GOT3 (cell line): Measurements from ENCODE around the gene TMEM165.

ENCODE experiments used
- DNase-seq: peaks from one replicate; lab custom pipeline; 2025; ENCODE audit warnings: mixed read lengths; lab: John Stamatoyannopoulos, UW

TMEM165 gene

GRCh38 chr4:55367084-55367722 lies 28.6 kb upstream of the TMEM165 start:
- no peak for DNase-seq

GRCh38 chr4:55369968-55370367 lies 25.8 kb upstream of the TMEM165 start:
- DNase-seq: no peak

DNA sequence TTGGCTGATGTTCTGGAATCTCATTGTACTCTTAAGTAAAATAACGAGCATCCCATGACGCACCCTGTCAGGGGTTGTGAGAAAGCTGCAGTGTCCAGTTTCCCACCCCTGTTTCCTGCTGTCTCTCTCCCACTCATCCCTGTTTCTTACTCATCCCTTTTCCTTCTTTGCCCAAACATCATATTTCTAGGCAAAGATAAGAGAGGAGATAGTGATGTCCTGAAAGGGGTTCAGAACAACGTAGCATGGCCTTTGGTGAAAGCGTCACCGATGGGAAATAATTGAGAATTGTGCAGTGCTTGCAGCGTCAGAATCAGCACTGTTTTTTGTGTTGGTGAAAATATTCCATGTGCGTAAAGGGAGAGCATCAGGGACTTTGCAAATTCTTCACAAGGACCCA lies 23.5 kb upstream of the TMEM165 start:
- DNase-seq: no peak

DNA sequence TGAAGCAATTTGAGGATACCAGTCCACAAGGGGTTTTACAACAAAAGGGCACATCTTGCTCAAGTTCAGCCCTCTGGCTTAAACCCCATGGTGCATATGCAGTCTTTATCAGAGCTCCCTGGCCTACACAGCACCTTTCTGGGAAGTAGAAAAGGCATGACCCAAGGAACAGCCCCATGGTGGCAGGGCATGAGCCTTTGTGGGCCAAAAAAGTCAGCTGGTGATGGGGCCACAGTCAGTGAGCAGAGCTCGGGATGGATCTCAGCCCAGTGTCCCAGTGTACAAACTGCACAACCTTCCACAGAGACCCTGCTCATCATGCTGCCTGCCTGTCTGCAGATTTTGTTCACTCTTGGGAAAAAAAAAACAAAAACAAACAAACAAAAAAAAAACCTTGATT lies 22.3 kb upstream of the TMEM165 start:
- DNase-seq: no peak

- DNase-seq: no peak
These were observed 19.1 kb upstream of the TMEM165 start for GRCh38 chr4:55376698-55377097.

DNA sequence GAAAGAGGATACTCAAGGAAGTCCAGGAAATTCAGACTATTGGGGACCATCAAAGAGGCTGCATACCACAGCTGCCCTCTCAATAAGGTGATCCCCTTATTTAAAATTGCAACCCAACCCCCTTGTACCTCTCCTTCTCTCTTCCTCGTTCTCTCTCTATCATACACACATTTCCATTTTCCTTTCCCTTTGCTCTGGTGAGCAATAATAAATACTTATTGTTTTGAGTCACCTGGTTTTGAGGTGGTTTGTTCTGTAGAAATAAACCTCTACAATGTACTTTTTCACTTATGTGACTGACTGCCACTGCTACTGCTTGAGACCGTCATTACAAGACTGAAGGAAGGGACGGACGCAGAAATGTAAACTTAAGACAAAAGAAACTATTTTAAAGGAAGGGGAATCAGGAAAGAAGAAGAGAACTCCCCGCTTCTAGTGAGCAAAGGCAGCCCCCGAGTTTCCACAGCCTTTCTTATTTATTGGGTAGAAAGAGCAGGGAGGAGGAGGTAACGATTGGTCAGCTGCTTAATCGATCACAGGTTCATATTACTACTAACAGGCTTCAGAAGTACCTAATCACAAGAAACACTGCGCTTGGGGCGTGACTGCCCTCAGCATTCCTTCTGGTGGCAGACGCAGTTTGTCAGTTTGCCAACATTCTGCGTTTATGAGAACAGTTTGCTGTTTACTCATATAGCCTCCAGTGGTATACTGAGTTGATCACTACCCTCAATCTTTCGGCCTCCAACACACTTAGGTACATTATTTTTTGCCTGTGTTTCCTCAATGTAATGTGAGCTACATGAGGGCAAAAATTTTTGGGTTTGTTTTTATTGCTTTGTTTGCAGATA lies 16.9 kb upstream of the TMEM165 start:
- DNase-seq: no peak

GRCh38 chr4:55380576-55380975 lies 15.2 kb upstream of the TMEM165 start:
- DNase-seq: no peak

DNA sequence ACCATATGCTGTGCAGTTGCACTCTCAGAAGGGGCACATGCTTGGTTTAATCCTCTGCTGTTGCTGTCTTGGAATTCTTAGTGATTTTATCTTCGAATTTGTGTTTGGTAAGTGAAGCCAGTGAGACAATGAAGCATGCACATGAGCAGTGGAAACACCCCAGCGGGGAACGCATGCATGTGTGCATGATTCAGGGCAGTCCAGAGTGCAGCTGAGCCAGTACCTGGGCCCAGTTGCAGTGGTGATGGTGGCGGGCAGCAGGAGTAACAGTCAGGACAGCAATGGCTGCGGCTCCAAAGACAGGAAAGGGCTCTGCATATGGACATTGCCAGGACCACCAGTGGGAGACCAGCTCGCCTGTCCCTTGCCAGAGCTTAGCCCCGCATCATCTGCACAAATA lies 14.3 kb upstream of the TMEM165 start:
- no peak for DNase-seq

DNA sequence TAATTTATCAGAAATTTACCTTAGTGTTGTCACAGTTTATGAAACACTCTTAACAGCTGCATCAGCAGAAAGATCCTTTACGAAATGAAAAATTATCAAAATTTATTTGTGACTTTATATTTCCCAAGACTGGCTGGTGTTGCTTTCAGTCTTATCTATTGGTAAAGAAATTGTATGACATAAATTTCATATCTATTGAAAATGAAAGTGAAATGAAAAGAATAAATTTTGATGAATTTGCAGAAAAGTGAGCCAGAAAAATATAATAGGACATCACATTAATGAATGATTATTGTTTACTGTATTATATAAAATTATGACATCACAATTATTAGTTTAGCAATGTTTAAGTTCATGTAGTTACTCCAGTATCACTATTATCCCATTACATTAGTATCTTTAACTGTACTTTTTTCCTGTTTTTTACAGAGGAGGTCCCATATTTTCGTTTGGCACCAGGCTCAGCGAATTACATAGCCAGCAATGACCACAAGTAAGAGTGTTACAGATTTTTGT lies 13.2 kb upstream of the TMEM165 start:
- no peak for DNase-seq

- DNase-seq: no peak
These were observed 10.5 kb upstream of the TMEM165 start for GRCh38 chr4:55385201-55385649.

DNA sequence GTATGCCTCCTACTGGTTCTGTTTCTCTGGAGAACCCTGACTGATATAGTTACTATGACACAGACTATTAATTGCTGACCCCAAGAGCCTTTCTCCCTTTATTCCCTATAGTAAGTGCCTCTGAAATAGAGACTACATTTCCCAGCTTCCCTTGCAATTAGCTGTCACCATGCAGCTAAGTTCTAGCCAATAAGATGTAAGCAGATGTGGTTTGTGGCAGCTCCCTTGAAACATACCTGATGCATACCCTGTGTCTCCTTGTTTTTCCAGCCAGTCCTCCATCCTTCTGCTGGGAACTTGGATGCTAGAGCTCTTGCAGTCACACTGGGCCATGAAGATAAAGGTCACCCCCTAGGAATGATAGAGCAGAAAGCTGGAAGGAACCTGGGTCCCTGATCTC lies 9.7 kb upstream of the TMEM165 start:
- no peak for DNase-seq

DNA sequence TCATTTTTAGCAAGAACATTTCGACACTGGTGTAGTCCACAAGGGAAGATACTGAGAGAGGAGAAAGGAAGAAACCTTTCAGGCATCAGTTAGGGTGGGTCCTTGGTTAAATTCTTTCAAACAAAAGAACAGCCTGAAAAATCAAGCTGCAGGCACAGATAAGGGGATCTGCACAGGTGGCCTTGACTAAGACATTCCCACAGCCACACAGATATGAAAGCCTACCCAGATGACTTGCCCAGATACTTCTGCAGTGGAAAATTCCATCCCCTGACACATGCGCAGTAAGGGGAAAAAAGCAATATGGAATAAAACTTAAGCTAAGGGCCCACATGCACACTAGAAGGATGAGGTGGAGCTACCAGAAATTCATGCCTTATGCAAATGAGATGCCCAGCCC lies 8.9 kb upstream of the TMEM165 start:
- no peak for DNase-seq

DNA sequence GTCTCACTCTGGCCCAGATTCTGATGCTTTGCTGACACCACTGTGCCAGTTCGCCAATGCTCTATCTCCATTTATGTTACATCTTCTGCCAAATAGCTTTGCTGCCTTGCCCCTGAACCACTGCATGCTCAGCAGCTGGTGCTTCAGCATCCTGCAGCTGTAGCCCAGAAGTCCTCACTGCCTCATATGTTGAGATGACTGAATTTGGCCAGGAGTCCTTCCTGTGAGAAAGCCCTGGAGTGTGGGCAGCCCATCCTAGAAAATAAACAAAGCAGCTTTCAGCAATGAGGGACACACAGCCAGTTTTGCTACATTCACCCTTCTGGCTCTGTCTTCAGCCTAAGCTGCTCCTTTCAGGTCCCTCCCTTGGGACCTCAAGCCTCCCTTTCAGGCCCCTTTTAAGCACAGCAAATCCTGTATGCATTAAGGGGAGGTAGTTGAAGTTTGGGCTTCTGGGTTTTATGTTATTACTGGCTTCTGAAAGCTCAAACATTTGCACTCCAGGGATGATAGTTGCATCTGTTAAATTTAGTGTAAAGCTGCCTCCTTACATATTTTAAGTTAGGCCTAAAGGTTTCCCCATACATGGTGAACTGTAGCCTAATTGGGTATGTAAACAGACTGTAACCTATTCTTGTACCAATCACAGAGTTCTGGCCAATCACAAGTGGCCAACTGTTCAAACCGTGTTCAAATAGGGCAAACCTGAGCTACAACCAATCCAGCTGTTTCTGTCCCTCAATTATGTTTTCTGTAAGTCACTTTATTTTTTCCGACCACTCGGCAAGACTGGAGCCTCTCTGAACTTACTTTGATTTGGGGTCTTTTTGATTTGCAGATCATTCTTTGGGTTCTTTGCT lies 2.1 kb upstream of the TMEM165 start:
- no peak for DNase-seq

GRCh38 chr4:55395218-55395528 lies 584 bp upstream of the TMEM165 start:
- DNase-seq: no peak

- no peak for DNase-seq
These were observed 760 bp downstream of the TMEM165 start for GRCh38 chr4:55396308-55397125.

DNA sequence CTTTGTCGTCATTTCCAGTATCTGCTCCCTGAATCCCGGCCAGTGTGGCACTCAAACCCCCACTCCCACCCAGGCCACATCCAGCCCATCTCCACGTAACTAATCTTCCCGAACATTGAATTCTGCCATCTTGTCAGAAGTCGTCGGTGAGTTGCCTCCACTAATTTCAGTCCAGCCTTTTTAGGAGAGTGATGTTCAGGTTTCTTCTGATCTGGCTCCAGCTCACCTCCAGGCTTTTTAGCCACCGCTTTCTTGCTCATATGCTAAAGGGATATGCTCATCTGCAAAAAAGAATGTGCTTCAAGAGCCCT lies 1.3 kb downstream of the TMEM165 start:
- DNase-seq: no peak

GRCh38 chr4:55397520-55398321 lies 2.0 kb downstream of the TMEM165 start:
- no peak for DNase-seq

DNA sequence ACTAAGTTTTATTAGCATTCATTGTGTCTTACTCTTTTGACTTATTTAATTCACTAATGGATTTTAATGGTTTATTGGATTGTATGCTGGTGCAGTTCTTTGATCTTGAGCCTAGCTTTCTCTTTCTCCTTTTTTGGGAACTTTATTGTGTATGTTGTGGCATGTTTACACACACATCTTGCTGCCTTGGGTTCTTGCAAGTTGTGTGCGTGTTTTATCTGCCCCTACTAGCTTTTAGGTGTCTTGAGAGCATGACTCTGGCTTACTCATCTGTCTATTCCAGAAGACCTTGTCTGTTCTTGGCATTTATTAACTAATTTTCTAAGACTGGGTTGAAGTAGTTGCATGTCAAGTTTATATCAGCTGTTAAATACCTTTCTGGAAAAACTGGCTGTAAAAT lies 2.7 kb downstream of the TMEM165 start:
- DNase-seq: no peak

GRCh38 chr4:55398966-55399365 lies 3.2 kb downstream of the TMEM165 start:
- DNase-seq: no peak

DNA sequence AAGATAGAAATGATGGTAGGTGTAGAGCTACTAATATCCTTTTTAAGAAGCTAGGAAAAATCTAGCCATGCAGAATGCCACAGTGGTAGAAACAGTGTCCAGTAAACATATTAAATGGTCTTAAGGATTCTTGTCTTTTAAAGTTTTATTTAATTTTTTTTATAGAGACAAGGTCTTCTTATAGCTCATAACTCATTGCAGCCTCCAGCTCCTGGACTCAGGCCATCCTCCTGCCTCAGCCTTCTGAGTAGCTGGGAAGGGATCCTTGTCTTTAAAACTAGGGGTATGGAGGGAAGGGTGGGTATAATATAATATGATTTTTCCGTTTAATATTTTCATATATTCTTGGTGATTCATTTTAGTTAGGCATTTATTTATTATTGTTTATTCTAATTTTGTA lies 3.8 kb downstream of the TMEM165 start:
- DNase-seq: no peak

- no peak for DNase-seq
These were observed 9.3 kb downstream of the TMEM165 start for GRCh38 chr4:55405073-55405472.
